PC-3 (cell line): Measurements from ENCODE around the gene RAB40C. TPM values are rescaled to one million over a fixed set of nuclear protein-coding genes. Genes with fewer than 3 reads are reported as not detected.

Experiments
- ATAC-seq: fragments of 200-7000 bp; cut with Tn5 transposase; 2 replicates; pipeline ENCODE4 v1.9.1; 2020; ENCODE audit warnings: mild to moderate bottlenecking, moderate library complexity
- BruUV-seq: library from RNA; stranded (reverse); fragments of 400-500 nt; replicated peaks from 2 replicates; lab custom pipeline; 2021; lab: Mats Ljungman, UMichigan
- CTCF ChIA-PET: fragments of 300-600 bp; sonication (Branson Sonifier 250); formaldehyde crosslinking; loops from one replicate; lab custom pipeline; 2022; ENCODE audit warnings: antibody characterized with exemption; lab: Charles Lee
- POLR2A ChIA-PET: fragments of 300-600 bp; sonication (Branson Sonifier 250); formaldehyde crosslinking; loops from one replicate; lab custom pipeline; 2022; ENCODE audit warnings: antibody characterized with exemption; ENCODE audit not compliant: unreplicated experiment; lab: Charles Lee
- DNase-seq: peaks from one replicate; pipeline ENCODE4 v3.0.0-alpha.2; 2015
- H2AFZ ChIP-seq: fragments of 300-600 bp; sonication (generic); 2 replicates; pipeline ENCODE4 v1.6.0; 2016; ENCODE audit warnings: antibody characterized with exemption, low read length
- H3F3A ChIP-seq: fragments of 300-600 bp; sonication (generic); one replicate; pipeline ENCODE4 v1.6.0; 2017; ENCODE audit warnings: antibody characterized with exemption, low read length, control low read depth, mild to moderate bottlenecking; ENCODE audit not compliant: unreplicated experiment
- H3K27ac ChIP-seq: fragments of 300-600 bp; sonication (generic); 2 replicates; pipeline ENCODE4 v1.5.1; 2016; ENCODE audit warnings: mild to moderate bottlenecking, low read length
- H3K27me3 ChIP-seq: fragments of 300-600 bp; sonication (generic); 2 replicates; pipeline ENCODE4 v1.6.1; 2016; ENCODE audit warnings: low read length, mixed read lengths
- H3K36me3 ChIP-seq: fragments of 300-600 bp; sonication (generic); 2 replicates; pipeline ENCODE4 v1.6.1; 2016; ENCODE audit warnings: low read depth, mixed run types, low read length, mixed read lengths
- H3K4me1 ChIP-seq: fragments of 300-600 bp; sonication (generic); 2 replicates; pipeline ENCODE4 v1.5.1; 2016; ENCODE audit warnings: low read length; ENCODE audit not compliant: insufficient read depth
- H3K4me2 ChIP-seq: fragments of 300-600 bp; sonication (generic); 2 replicates; pipeline ENCODE4 v1.6.0; 2016; ENCODE audit warnings: low read length
- H3K4me3 ChIP-seq: fragments of 300-600 bp; sonication (generic); 2 replicates; pipeline ENCODE4 v1.5.1; 2016; ENCODE audit warnings: mild to moderate bottlenecking, low read length, mixed read lengths
- H3K79me2 ChIP-seq: fragments of 300-600 bp; sonication (generic); 2 replicates; pipeline ENCODE4 v1.6.1; 2017; ENCODE audit warnings: low read length, mixed read lengths
- H3K9ac ChIP-seq: fragments of 300-600 bp; sonication (generic); 2 replicates; pipeline ENCODE4 v1.6.0; 2016; ENCODE audit warnings: mild to moderate bottlenecking, low read length
- H3K9me2 ChIP-seq: fragments of 300-600 bp; sonication (generic); replicated peaks from 2 replicates; pipeline ENCODE4 v1.6.1; 2016; ENCODE audit warnings: mixed run types, low read length, mixed read lengths
- H3K9me3 ChIP-seq: fragments of 300-600 bp; sonication (generic); 2 replicates; pipeline ENCODE4 v1.6.1; 2016; ENCODE audit warnings: low read length, mixed read lengths
- H4K20me1 ChIP-seq: fragments of 300-600 bp; sonication (generic); 2 replicates; pipeline ENCODE4 v1.6.1; 2016; ENCODE audit warnings: low read length, mixed read lengths
- CTCF ChIP-seq: fragments of 300-600 bp; sonication (generic); conservative IDR thresholded peaks from 2 replicates; pipeline ENCODE4 v1.5.1; 2017; ENCODE audit warnings: antibody characterized with exemption, low read depth, mild to moderate bottlenecking, low read length
- EZH2 ChIP-seq: fragments of 300-600 bp; sonication (generic); IDR thresholded peaks from one replicate; pipeline ENCODE4 v1.6.1; 2017; ENCODE audit warnings: antibody characterized with exemption, mild to moderate bottlenecking, low read length; ENCODE audit not compliant: unreplicated experiment
- EZH2phosphoT487 ChIP-seq: fragments of 300-600 bp; sonication (generic); IDR thresholded peaks from 2 replicates; pipeline ENCODE4 v1.6.1; 2018; ENCODE audit warnings: mild to moderate bottlenecking, antibody characterized with exemption, low read length, borderline replicate concordance
- intact Hi-C: fragments of 100-400 bp; cut with micrococcal nuclease; formaldehyde crosslinking; loops from 2 replicates; pipeline ENCODE4 v1.9.0; 2023
- total RNA-seq: library from RNA; depleted of rRNA; stranded (reverse); fragments of >200 nt; gene quantifications from 2 replicates; pipeline ENCODE4 v1.2.3, GENCODE V29; 2014

The RAB40C gene
- total RNA-seq, 1 experiment from 2014 or later: 19.5 TPM

GRCh38 chr16:621526-622105 lies 31.8 kb downstream of the RAB40C start:
- Histone ChIP-seq H3F3A (no peaks in the 10 kb centered on the region), H4K20me1 (no peaks in the 10 kb centered on the region), H3K36me3 (no peaks in the 10 kb centered on the region), H3K9me2 (no peaks in the 10 kb centered on the region), H3K27ac (peak overlapping the region; percentile 13; the same call in 1 of the 2 replicates), H3K9me3 (no peaks in the 10 kb centered on the region), H3K27me3 (no peaks in the 10 kb centered on the region), H3K79me2 (0 out of 2 replicates have a peak, but pooled peaks cover 3% of the 10 kb centered on the region), H2AFZ (no peak overlapping the region), H3K4me2 (peak overlapping the region; percentile 72), H3K9ac (no peak overlapping the region), H3K4me3 (0 out of 2 replicates have a peak overlapping the region, but pooled peaks have one; percentile 3), H3K4me1 (peaks cover 21% of the 10 kb centered on the region)
- ATAC-seq: no peak
- DNase-seq: no peak
- CTCF ChIA-PET: no interaction called here
- POLR2A ChIA-PET: no interaction called here
- TF ChIP-seq EZH2phosphoT487 (no peak), EZH2 (no peak), CTCF (no peak)
- BruUV-seq: no TSS peak
- intact Hi-C loops: no loop called here

GRCh38 chr16:622920-623280 lies 33.0 kb downstream of the RAB40C start:
- intact Hi-C loops: no loop called here
- ChIA-PET CTCF (no interaction called here), POLR2A (no interaction called here)
- Histone ChIP-seq H3K4me1 (peaks cover 31% of the 10 kb centered on the region), H4K20me1 (no peaks in the 10 kb centered on the region), H3K4me2 (peak overlapping the region; percentile 72; the same call in 1 of the 2 replicates), H3K27me3 (no peaks in the 10 kb centered on the region), H3K4me3 (no peak overlapping the region), H3K36me3 (no peaks in the 10 kb centered on the region), H3K9ac (no peak overlapping the region), H3K9me3 (no peaks in the 10 kb centered on the region), H3K9me2 (no peaks in the 10 kb centered on the region), H2AFZ (no peak overlapping the region), H3F3A (no peaks in the 10 kb centered on the region), H3K27ac (no peak overlapping the region), H3K79me2 (0 out of 2 replicates have a peak, but pooled peaks cover 3% of the 10 kb centered on the region)
- no TSS peak for BruUV-seq
- TF ChIP-seq CTCF: no peak
- no peak for TF ChIP-seq EZH2phosphoT487
- no peak for TF ChIP-seq EZH2
- ATAC-seq: no peak
- no peak for DNase-seq

GRCh38 chr16:624526-625070 lies 34.7 kb downstream of the RAB40C start:
- H3K9me3 ChIP-seq: no peaks in the 10 kb centered on the region
- CTCF ChIA-PET: no interaction called here
- no peaks in the 10 kb centered on the region for H3F3A ChIP-seq
- no peaks in the 10 kb centered on the region for H3K27me3 ChIP-seq
- no peaks in the 10 kb centered on the region for H4K20me1 ChIP-seq
- no peak overlapping the region for H3K4me3 ChIP-seq
- peaks cover 31% of the 10 kb centered on the region for H3K4me1 ChIP-seq
- no peak overlapping the region for H3K27ac ChIP-seq
- 0 out of 2 replicates have a peak, but pooled peaks cover 3% of the 10 kb centered on the region for H3K79me2 ChIP-seq
- no peak overlapping the region for H3K4me2 ChIP-seq
- ATAC-seq (no peak), DNase-seq (no peak)
- intact Hi-C loops: no loop called here
- POLR2A ChIA-PET: no interaction called here
- H3K36me3 ChIP-seq: no peaks in the 10 kb centered on the region
- BruUV-seq: no TSS peak
- TF ChIP-seq EZH2phosphoT487: no peak
- no peak for TF ChIP-seq CTCF
- no peak for TF ChIP-seq EZH2
- H2AFZ ChIP-seq: no peak overlapping the region
- no peak overlapping the region for H3K9ac ChIP-seq
- H3K9me2 ChIP-seq: no peaks in the 10 kb centered on the region
